HG02938 (cell line): ENCODE measurements around the gene DLGAP1.
"Not testable (repeated sequence)": the region's sequence is repeated elsewhere in the genome, so short reads cannot be mapped to it uniquely, and the experiment has no call there.

Experiments used
- ATAC-seq: cut with Tn5 transposase; IDR thresholded peaks from one replicate; pipeline ENCODE4 v1.9.1; 2021; ENCODE audit warnings: mild to moderate bottlenecking, moderate library complexity; ENCODE audit not compliant: unreplicated experiment

Gene DLGAP1

GRCh38 chr18:3581890-3582289 is 873.2 kb downstream of the DLGAP1 start:
- ATAC-seq, result no peak

- ATAC-seq, result not testable (repeated sequence)
Measured at GRCh38 chr18:3580523-3581025, 874.5 kb downstream of the DLGAP1 start.

GRCh38 chr18:3579701-3580100 is 875.4 kb downstream of the DLGAP1 start:
- no peak for ATAC-seq

DNA sequence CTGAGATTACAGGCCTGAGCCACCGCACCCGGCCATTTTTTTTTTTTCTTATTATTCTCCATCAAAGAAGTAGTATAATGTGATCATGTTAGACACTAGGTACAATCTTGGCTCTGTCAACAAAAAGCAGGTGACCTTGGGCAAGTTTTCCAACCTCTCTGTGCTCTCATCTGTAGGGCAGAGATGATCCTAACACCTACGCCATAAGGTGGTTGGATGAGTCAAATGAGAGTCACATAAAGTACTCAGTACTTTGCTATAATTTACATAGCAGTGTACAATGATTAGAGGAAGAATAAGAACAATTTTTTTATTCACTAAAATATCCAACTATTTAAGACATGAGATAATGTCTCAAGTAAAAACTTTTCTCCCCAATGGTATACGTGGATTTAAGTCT is 876.5 kb downstream of the DLGAP1 start:
- no peak for ATAC-seq

DNA sequence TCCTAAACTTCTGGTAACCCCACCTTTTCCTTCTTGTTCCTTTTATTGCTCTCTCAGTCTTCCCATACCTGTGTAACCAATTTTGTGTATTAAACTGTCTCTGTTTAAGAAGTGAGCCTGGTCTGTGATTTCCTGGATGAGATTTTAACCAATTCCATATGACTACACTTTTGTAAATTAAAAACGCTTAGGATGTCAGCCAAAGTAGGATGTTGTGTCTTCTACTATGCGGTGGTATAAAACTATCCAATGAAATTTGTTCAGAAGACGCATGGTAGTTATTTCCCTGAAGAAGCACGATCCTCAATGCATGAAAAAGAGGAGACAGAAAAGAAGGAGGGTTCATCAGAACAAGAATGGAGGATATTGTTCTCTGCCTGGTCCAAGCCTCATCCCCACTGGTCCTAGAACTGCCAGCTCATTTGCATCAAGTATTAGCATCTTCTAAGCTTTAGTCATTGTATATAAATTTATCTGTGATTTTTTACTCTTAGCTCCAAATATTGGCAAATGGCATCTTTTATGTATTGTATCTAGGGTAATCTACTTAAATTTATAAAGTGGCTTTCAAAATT is 877.7 kb downstream of the DLGAP1 start:
- ATAC-seq, result no peak

DNA sequence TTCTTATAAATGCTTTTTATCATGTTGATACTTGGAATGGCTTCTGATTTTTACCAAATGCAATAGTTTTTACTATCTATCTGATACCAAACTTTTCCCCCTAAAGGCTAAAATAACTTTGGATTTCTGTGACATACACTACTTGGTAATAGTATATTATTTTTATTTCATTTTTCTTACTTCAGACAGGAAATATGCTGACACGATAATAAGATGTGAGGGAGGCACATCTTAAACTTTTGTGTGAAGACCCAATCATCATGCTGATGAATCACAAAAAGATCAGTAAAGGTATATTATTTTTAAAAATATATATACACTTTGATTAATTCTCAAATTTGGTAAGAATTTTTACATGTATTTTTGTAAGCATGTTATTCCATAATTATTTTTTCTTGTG is 882.3 kb downstream of the DLGAP1 start:
- no peak for ATAC-seq

DNA sequence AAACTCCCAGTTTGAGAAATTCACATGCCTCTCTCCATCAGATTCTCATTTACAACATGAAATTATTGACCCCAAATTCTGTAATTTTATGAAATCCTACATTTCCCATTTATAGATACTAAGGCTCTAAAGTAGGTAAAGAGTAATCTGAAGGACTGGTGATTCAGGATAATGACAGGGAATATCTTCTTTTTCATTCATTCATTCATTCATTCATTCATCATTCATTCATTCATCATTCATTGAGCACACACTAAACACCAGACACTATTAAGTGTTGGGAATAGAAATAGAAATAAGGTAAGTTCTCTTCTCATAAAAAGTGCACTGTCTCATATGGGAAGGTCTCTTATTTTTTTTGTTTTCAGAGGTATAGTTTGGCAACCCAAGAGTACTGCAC is 888.3 kb downstream of the DLGAP1 start:
- no peak for ATAC-seq

DNA sequence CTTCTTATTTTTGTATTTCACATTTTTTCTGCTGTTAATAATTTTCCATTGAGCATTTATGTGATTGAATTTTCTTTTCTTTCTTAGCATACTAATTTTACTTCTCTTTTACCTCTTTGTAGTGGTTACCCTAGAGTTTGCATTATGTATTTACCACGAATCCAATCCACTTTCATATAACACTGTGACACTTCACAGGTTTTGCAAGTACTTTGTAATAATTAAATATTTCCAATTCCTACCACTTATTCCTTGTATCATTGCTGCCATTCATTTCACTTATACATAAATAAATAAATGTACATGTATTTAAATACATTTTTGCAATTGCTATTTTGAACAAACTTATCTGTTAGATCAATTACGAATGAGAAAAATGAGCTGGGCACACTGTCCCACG is 894.4 kb downstream of the DLGAP1 start:
- no peak for ATAC-seq

- ATAC-seq, result no peak
Measured at GRCh38 chr18:3554811-3555427, 900.2 kb downstream of the DLGAP1 start.

GRCh38 chr18:3554091-3554601 is 901.0 kb downstream of the DLGAP1 start:
- ATAC-seq, result no peak

DNA sequence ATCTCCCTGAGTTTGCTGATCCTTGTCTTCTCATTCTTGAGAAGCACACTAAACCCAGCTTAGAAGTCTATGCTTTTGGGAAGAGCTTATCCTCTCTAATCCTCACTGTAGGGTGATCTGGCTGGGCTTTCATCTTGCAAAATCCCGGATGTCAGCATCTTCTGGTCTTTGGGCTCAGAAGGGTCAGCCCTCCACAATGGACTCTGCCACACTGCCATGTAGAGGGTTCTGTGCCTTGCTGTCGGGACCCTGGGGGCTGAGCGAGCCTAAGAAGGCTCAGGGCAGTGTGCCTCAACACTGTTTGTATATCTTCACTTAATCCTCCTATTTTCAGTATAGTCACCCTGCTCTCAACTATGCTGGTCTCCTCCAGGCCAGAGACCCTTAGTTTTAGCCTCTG is 902.8 kb downstream of the DLGAP1 start:
- ATAC-seq, result no peak

DNA sequence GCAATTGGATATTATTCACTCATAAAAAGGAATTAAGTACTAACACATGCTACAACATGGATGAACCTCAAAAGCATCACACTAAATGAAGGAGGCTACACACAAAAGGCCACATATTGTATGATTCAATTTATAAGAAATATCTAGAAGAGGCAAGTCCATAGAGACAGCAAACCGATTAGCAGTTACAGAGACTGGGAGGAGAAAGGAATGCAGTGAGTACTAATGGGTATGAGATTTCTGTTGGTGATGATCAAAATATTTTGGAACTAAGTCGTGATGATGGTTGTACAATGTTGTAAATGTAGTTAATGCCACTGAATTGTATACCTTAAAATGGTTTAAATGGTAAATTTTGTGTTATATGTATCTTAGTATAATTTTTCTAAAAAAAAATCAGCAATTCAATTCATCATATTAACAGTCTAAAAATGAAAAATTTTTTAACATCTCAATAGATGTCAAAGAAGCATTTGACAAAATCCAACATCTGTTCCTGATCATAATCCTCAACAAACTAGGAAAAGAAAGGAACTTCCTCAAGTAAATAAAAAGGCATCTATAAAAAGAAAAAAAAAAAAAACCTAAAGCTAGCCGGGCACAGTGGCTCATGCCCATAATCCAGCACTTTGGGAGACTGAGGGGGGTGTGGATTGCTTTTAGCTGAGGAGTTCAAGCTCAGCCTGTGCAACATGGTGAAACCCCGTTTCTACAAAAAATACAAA is 907.1 kb downstream of the DLGAP1 start:
- no peak for ATAC-seq

DNA sequence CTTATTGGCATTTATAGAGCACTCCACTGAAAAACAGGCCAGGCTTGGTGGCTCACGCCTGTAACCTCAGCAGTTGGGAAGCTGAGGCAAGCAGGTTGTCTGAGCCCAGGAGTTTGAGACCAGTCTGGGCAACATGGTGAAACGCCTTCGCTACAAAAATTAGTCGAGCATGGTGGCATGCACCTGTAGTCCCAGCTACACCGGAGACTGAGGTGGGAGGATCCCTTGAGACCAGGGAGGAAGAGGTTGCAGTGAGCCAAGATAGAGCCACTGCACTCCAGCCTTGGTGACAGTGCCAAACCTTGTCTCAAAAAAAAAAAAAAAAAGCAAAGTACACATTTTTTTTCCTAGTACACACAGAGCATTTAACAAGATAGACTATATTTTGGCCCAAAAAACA is 909.0 kb downstream of the DLGAP1 start:
- ATAC-seq, result no peak

DNA sequence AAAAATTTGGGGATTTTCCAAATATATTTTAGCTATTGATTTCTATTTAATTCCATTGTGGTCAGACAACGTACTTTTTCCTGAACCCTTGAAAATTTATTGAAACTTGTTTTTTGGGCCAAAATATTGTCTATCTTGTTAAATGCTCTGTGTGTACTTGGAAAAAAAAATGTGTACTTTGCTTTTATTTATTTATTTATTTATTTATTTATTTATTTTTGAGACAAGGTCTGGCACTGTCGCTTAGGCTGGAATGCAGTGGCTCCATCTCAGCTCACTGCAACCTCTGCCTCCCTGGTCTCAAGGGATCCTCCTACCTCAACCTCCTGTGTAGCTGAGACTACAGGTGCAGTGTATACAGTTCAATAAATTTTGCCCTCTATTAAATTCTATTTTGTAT is 910.6 kb downstream of the DLGAP1 start:
- no peak for ATAC-seq

- ATAC-seq, result peak; percentile 84
Measured at GRCh38 chr18:3541549-3542386, 913.3 kb downstream of the DLGAP1 start.

DNA sequence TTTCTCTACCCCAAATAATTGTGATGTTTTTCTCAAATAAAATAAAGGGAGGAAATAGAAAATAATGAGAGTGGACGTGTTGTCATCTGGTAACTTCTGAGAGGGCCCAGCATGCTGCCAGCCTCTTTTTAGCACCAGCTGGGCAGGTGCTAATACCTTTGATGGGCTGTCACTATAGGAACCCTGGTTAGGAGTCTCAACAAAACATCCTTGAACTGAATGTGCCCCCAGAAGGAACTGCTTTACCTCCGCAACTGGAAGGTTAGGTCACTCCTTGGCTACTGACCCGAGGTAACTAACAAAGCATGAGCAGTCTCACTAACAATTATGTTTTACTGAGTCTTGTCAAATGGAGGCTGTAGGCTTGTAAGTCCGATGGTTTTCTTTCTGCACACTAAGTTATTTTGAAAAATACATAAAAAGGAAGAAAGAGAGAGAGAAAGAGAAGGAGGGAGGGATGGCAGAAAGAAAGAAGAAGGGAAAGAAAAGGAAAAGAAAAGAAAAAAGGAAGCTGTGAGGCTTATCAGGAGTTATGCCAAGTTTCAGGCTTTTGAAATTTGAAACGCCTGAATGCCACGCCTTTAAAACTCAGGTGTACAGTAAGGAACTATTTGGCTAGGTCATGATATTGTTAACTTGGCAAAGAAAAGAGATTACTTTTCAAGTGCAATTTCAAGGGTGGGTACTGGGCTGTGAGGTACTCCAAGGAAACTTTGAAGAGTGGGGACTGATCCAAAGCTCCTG is 914.1 kb downstream of the DLGAP1 start:
- ATAC-seq, result no peak

- ATAC-seq, result no peak
Measured at GRCh38 chr18:3538954-3539617, 916.0 kb downstream of the DLGAP1 start.

- no peak for ATAC-seq
Measured at GRCh38 chr18:3538456-3538855, 916.7 kb downstream of the DLGAP1 start.

- no peak for ATAC-seq
Measured at GRCh38 chr18:3530807-3531206, 924.3 kb downstream of the DLGAP1 start.

GRCh38 chr18:3529601-3530000 is 925.5 kb downstream of the DLGAP1 start:
- ATAC-seq, result no peak
